Psoas muscle (tissue), 8 donors: ENCODE results near the gene NAT16. TPM values are rescaled to one million over a fixed set of nuclear protein-coding genes. Genes with fewer than 3 reads are reported as not detected.

ENCODE experiments used
- ATAC-seq, 4 donors: fragments of 200-7000 bp; cut with Tn5 transposase; one replicate each; pipeline ENCODE4 v1.9.1; 2020; ENCODE audit warnings: moderate library complexity in 3 of 4, mild to moderate bottlenecking in 2 of 4
- DNase-seq, 2 donors: peaks; one replicate each; pipeline ENCODE4 v3.0.0-alpha.2; 2020
- H3K27ac ChIP-seq: fragments of 200-600 bp; one replicate; pipeline ENCODE4 v1.8.0; 2022
- H3K27me3 ChIP-seq, 3 donors: fragments of 200-600 bp in 1 of 3; one replicate each; pipeline versions ENCODE4 v1.6.1 to v1.8.0; 2013 to 2022; ENCODE audit warnings: low read length in 2 of 3, mild to moderate bottlenecking in 2 of 3, moderate library complexity in 1 of 3; ENCODE audit not compliant: insufficient read depth in 3 of 3
- H3K36me3 ChIP-seq, 2 donors: fragments of 200-600 bp in 1 of 2; one replicate each; pipeline versions ENCODE4 v1.6.1 to v1.8.0; 2013 to 2022; ENCODE audit warnings: low read depth in 1 of 2, mild to moderate bottlenecking in 1 of 2, moderate library complexity in 1 of 2; ENCODE audit not compliant: insufficient read depth in 1 of 2
- H3K4me1 ChIP-seq: fragments of 200-600 bp; one replicate; pipeline ENCODE4 v1.8.0; 2022
- H3K4me3 ChIP-seq: fragments of 200-600 bp; one replicate; pipeline ENCODE4 v1.8.0; 2022; ENCODE audit warnings: mild to moderate bottlenecking
- H3K9me3 ChIP-seq: fragments of 200-600 bp; one replicate; pipeline ENCODE4 v1.8.0; 2022
- WGBS, 3 donors: extraction: QIAGEN DNeasy Blood & Tissue Kit; methylation state at CpG; one replicate each; pipeline versions ENCODE4 v1.1.6 to v1.1.7; 2013; 5-methylcytosine and 5-hydroxymethylcytosine counted together
- intact Hi-C, 2 donors: fragments of 100-400 bp; cut with DNase I; formaldehyde crosslinking; loops; one replicate each; pipeline versions ENCODE4 v1.11.0 to v1.14.2; 2022
- polyA plus RNA-seq, 3 donors: library from polyadenylated mRNA; stranded (reverse); fragments of 200-250 nt; gene quantifications; one replicate each; pipeline ENCODE4 v1.2.3, GENCODE V29; 2013
- total RNA-seq, 4 donors: library from RNA; stranded (reverse); fragmentation: NEBNext Ultra II Directional in 2 of 4; extraction: Animal tissue kit (Norgen Biotek cat#: 25700) in 2 of 4; gene quantifications; one replicate each; pipeline versions ENCODE4 v1.2.1 to v1.2.4, GENCODE V29; 2021 to 2023
- TF ChIP-seq, protein P1 (sequence below): fragments of 200-600 bp; IDR thresholded peaks from one replicate; pipeline ENCODE4 v1.8.0; 2022; ENCODE audit warnings: antibody characterized with exemption
- donor health status: healthy with polysubstance abuse.
- donor health status: DM: no; HTN: no; CAD: no; lungs with moderate emphysema.
- donor health status: Bipolar disorder and iron deficiency.
- donor health status: healthy.
- donor health status: DM: yes; HTN: yes; CAD: no.
- donor health status: DM: no; HTN: no; CAD: no.
- donor health status: DM: no; HTN: no; CAD: no.
- donor health status: DM: yes; HTN: yes; CAD: no.

Gene NAT16
- total and polyA plus RNA-seq, 7 donors, result 0.01 TPM; not detected in 6

DNA sequence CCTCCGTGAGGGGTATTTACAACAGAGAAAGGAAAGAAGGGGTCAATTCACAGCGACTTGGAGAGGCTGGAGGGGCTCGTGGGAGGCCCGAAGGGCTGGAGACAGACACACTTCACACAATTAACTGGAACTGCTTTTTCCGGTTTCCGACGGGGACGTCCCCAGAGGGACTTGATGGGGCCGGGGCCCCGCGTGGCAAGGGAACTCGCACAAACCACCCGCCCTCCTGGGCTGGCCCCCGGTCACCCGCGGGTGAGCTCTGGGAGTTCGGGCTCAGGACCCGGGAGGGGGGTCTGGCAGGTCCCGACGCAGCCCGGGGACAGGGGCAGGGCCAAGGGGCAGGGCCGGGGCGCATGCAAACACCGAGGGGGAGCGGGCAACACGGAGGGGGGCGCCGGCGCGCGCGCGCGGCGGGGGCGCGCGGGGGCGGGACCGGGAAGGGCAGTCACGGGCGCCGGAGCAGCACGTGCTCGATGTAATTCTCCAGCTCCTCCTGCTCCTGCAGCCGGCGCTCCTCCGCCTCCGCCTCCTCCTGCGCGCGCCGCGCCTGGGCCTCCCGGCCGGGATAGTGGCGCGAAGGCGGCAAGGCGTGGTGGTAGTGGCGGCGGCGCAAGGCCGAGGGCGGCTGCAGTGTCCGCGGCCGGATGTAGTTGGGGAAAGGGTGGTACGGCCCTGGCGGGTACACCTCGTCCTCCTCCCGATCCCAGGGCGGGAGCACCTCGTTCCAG is 17.4 kb downstream of the NAT16 start:
- Histone ChIP-seq H3K27ac (no peak overlapping the region), H3K36me3 (peaks cover 0 to 25% of the 10 kb centered on the region in 2 donors), H3K4me3 (peak overlapping the region; percentile 48), H3K27me3 (peaks cover 0 to 60% (median 34%) of the 10 kb centered on the region in 3 donors), H3K4me1 (peaks cover 4% of the 10 kb centered on the region), H3K9me3 (no peaks in the 10 kb centered on the region)
- WGBS, 3 donors, result 2 to 7% (median 3%) methylated on average over 25 to 74 of the region's 74 CpGs
- TF ChIP-seq, protein P1, sequence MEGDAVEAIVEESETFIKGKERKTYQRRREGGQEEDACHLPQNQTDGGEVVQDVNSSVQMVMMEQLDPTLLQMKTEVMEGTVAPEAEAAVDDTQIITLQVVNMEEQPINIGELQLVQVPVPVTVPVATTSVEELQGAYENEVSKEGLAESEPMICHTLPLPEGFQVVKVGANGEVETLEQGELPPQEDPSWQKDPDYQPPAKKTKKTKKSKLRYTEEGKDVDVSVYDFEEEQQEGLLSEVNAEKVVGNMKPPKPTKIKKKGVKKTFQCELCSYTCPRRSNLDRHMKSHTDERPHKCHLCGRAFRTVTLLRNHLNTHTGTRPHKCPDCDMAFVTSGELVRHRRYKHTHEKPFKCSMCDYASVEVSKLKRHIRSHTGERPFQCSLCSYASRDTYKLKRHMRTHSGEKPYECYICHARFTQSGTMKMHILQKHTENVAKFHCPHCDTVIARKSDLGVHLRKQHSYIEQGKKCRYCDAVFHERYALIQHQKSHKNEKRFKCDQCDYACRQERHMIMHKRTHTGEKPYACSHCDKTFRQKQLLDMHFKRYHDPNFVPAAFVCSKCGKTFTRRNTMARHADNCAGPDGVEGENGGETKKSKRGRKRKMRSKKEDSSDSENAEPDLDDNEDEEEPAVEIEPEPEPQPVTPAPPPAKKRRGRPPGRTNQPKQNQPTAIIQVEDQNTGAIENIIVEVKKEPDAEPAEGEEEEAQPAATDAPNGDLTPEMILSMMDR, result no peak
- no peak for DNase-seq
- intact Hi-C loops, result no loop called here
- ATAC-seq, result no peak

DNA sequence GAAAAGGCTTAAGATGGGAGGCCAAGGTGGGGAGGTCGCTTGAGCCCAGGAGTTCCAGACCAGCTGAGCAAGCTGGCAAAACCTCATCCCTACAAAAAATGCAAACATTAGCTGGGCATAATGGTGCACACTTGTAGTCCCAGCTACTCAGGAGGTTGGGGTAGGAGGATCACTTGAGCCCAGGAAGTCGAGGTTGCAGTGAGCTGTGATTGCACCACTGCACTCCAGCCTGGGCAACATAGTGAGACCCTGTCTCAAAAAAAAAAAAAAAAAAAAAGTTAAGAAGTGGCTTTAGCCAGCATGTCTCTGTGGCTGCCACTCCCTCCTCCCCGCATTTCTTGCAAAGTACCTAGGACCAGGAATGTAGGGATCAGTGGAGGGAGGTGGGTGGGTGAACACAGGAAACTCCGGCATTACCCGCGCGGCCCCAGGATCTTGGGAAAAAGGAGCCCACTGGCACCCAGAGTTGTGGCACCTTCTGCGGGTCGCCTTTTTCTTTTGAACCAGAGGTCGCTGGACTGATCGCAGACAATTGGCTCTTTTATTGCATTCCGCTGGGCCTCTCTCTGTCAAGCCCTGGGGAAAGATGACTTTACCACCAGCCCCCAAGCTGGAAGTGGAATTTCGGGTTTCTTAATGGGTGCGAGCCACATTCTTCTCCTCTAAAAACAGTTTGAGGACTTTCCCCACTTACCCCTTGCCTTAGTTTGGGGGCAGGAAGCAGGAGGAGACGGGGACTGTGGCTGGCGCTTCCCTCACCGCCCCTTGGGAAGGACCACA is 18.2 kb downstream of the NAT16 start:
- ATAC-seq (no peak), DNase-seq (no peak)
- peaks cover 0 to 52% (median 27%) of the 10 kb centered on the region in 3 donors for H3K27me3 ChIP-seq
- H3K9me3 ChIP-seq, result no peaks in the 10 kb centered on the region
- no peak overlapping the region for H3K4me3 ChIP-seq
- 80 to 83% (median 80%) methylated on average over 17 of the region's 17 CpGs for WGBS, 3 donors
- H3K36me3 ChIP-seq, result peaks cover 0 to 33% of the 10 kb centered on the region in 2 donors
- TF ChIP-seq, protein P1, result no peak
- H3K4me1 ChIP-seq, result peaks cover 4% of the 10 kb centered on the region
- H3K27ac ChIP-seq, result no peak overlapping the region
- intact Hi-C loops, result no loop called here

DNA sequence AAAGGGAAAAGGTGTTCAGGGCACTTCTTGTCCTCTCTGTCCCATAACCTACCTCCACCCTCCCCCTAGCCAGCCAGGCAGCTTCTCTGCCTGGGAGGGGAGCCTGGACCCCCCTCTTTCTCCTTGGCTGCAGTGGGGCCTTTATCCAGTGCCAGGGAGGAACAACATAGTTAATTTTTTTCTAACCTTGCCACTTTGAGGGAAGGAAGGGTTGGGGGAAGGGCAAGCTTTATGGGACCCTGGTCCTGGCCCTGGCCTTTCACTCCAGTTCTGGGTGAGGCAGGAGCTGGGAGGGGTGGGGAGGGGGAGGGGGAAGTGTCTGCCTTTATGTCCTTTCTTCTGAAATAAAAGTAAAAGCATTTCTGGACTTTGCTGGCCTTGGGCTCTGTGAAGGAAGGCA is 19.2 kb downstream of the NAT16 start:
- ATAC-seq (no peak), DNase-seq (no peak)
- no peak overlapping the region for H3K27ac ChIP-seq
- H3K36me3 ChIP-seq, result peaks cover 0 to 33% of the 10 kb centered on the region in 2 donors
- TF ChIP-seq, protein P1, result no peak
- H3K27me3 ChIP-seq, result peaks cover 0 to 44% (median 23%) of the 10 kb centered on the region in 3 donors
- H3K9me3 ChIP-seq, result no peaks in the 10 kb centered on the region
- peaks cover 4% of the 10 kb centered on the region for H3K4me1 ChIP-seq
- H3K4me3 ChIP-seq, result no peak overlapping the region
- intact Hi-C loops, result no loop called here

DNA sequence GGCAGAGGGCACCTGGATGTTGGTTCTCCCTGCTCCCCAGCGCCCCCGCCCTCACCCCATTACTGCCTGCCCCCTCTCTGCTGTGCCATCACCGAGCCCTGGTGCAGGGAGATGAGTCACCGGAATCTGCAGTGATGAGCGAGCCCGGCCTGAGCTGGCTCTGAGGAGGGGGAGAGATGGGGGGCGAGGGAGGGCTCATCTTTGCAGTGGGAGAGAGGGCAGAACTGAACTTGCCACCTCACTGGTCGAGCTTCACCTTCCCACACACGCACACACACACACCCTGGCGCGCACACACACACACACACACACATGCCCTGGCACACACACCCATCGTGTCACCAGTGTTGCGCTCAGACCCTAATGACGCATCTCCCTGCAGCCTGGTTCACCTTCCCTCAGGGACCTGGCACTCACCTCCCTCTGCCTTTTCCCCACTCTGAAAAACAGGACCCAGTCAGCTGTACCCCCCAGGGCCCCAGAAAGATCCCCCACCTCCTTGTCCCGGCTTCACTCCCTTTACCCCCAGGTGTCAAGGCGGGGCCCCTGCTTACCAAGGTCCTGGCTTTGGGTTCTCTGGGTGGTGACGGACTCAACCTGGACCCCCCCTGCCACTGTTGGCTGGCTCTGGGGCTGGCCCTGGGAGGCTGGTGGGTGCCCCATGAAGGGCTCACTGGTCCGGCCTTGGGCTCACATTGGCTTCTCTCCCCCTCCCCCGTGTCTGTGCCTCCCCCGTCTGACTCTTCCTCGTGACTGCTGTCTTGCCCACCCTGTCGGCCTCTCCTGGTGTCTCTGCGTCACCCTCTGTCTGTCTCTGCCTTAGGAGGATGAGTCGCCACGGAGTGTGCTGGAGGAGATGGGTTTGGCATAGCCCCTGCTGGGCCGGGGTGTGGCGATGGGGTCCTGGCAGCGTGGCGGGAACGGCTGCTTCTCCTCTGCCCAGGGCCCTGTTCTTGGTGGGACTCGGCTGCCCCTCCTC is 20.1 kb downstream of the NAT16 start:
- H3K4me3 ChIP-seq, result no peak overlapping the region
- H3K9me3 ChIP-seq, result no peaks in the 10 kb centered on the region
- peaks cover 4% of the 10 kb centered on the region for H3K4me1 ChIP-seq
- no peak overlapping the region for H3K27ac ChIP-seq
- H3K36me3 ChIP-seq, result peaks cover 0 to 33% of the 10 kb centered on the region in 2 donors
- ATAC-seq (no peak), DNase-seq (no peak)
- TF ChIP-seq, protein P1, result no peak
- 76 to 80% (median 77%) methylated on average over 25 to 31 of the region's 31 CpGs for WGBS, 3 donors
- intact Hi-C loops, result no loop called here
- H3K27me3 ChIP-seq, result peaks cover 0 to 35% (median 16%) of the 10 kb centered on the region in 3 donors
